IMR-90 (cell line): ENCODE results near the gene AGBL1. TPM values are rescaled to one million over a fixed set of nuclear protein-coding genes. Genes with fewer than 3 reads are reported as not detected.

ENCODE experiments used
- ATAC-seq: fragments of 200-7000 bp; cut with Tn5 transposase; 2 replicates; pipeline ENCODE4 v1.9.1; 2020; ENCODE audit warnings: low read depth, mild to moderate bottlenecking, moderate library complexity
- BruUV-seq: library from RNA; stranded (reverse); fragments of 400-500 nt; replicated peaks from 2 replicates; lab custom pipeline; 2021; lab: Mats Ljungman, UMichigan
- CTCF ChIA-PET: fragments of 300-600 bp; formaldehyde crosslinking; extraction: SDS; loops from one replicate; lab custom pipeline; 2021; ENCODE audit warnings: antibody characterized with exemption; lab: Yijun Ruan, JAX
- POLR2A ChIA-PET: fragments of 300-600 bp; sonication (Branson Sonifier 250); formaldehyde crosslinking; loops from one replicate; lab custom pipeline; 2022; ENCODE audit warnings: antibody characterized with exemption; ENCODE audit not compliant: unreplicated experiment; lab: Charles Lee
- DNase-seq: peaks from one replicate; pipeline ENCODE4 v3.0.0; 2013
- H2AFZ ChIP-seq: replicated peaks from 2 replicates; pipeline ENCODE3; 2013; ENCODE audit warnings: low read length, mild to moderate bottlenecking; ENCODE audit not compliant: poor library complexity
- H2AK5ac ChIP-seq: 2 replicates; pipeline ENCODE4 v1.6.1; 2013; ENCODE audit warnings: low read depth, low read length, inconsistent platforms
- H2AK9ac ChIP-seq: replicated peaks from 2 replicates; pipeline ENCODE3; 2013; ENCODE audit warnings: mild to moderate bottlenecking, low read depth, low read length, moderate library complexity; ENCODE audit not compliant: poor library complexity
- H2BK120ac ChIP-seq: 2 replicates; pipeline ENCODE4 v1.6.1; 2013; ENCODE audit warnings: low read depth, low read length, inconsistent platforms
- H2BK15ac ChIP-seq: 3 replicates; pipeline ENCODE4 v1.6.1; 2013; ENCODE audit warnings: low read depth, low read length, inconsistent platforms
- H2BK20ac ChIP-seq: 2 replicates; pipeline ENCODE4 v1.6.1; 2013; ENCODE audit warnings: low read depth, mild to moderate bottlenecking, inconsistent platforms, low read length, moderate library complexity
- H2BK5ac ChIP-seq: 2 replicates; pipeline ENCODE4 v1.6.1; 2013; ENCODE audit warnings: mild to moderate bottlenecking, low read depth, low read length, inconsistent platforms; ENCODE audit not compliant: poor library complexity, severe bottlenecking
- H3K14ac ChIP-seq: replicated peaks from 2 replicates; pipeline ENCODE4 v1.6.1; 2013; ENCODE audit warnings: low read depth, low read length, inconsistent platforms
- H3K18ac ChIP-seq: 2 replicates; pipeline ENCODE4 v1.6.1; 2013; ENCODE audit warnings: low read depth, low read length, control low read depth
- H3K23ac ChIP-seq: 2 replicates; pipeline ENCODE4 v1.6.1; 2013; ENCODE audit warnings: low read depth, low read length, inconsistent platforms
- H3K27ac ChIP-seq: 2 replicates; pipeline ENCODE4 v1.5.1; 2013; ENCODE audit warnings: mild to moderate bottlenecking, control low read depth, low read length; ENCODE audit not compliant: insufficient read depth
- H3K27me3 ChIP-seq: 2 replicates; pipeline ENCODE4 v1.6.1; 2013; ENCODE audit warnings: low read length; ENCODE audit not compliant: control insufficient read depth, insufficient read depth
- H3K36me3 ChIP-seq: 2 replicates; pipeline ENCODE4 v1.6.1; 2013; ENCODE audit warnings: low read length, mixed read lengths; ENCODE audit not compliant: control insufficient read depth, insufficient read depth
- H3K4ac ChIP-seq: 2 replicates; pipeline ENCODE4 v1.6.1; 2013; ENCODE audit warnings: low read depth, low read length, inconsistent platforms
- H3K4me1 ChIP-seq: 2 replicates; pipeline ENCODE4 v1.6.1; 2013; ENCODE audit warnings: low read length, mixed read lengths; ENCODE audit not compliant: control insufficient read depth, insufficient read depth
- H3K4me2 ChIP-seq: 2 replicates; pipeline ENCODE4 v1.6.1; 2013; ENCODE audit warnings: low read depth, mild to moderate bottlenecking, control low read depth, low read length, moderate library complexity
- H3K4me3 ChIP-seq: 2 replicates; pipeline ENCODE4 v1.5.1; 2013; ENCODE audit warnings: low read depth, mild to moderate bottlenecking, control low read depth, low read length, moderate library complexity; ENCODE audit not compliant: insufficient read depth
- H3K56ac ChIP-seq: 2 replicates; pipeline ENCODE4 v1.6.1; 2013; ENCODE audit warnings: low read length, inconsistent platforms; ENCODE audit not compliant: insufficient read depth; ENCODE audit errors: extremely low read depth
- H3K79me1 ChIP-seq, 2 experiments: 2 replicates each; pipeline ENCODE4 v1.6.1; 2013; ENCODE audit warnings: low read length in 2 of 2, inconsistent platforms in 1 of 2, low read depth in 1 of 2
- H3K9ac ChIP-seq: 2 replicates; pipeline ENCODE4 v1.6.1; 2013; ENCODE audit warnings: low read depth, low read length, control low read depth
- H3K9me1 ChIP-seq: 2 replicates; pipeline ENCODE4 v1.6.1; 2013; ENCODE audit warnings: low read length, inconsistent platforms; ENCODE audit not compliant: insufficient read depth
- H3K9me3 ChIP-seq: 2 replicates; pipeline ENCODE4 v1.6.1; 2013; ENCODE audit warnings: low read length; ENCODE audit not compliant: control insufficient read depth, insufficient read depth
- H4K20me1 ChIP-seq: 2 replicates; pipeline ENCODE4 v1.6.1; 2013; ENCODE audit warnings: low read length, inconsistent platforms; ENCODE audit not compliant: insufficient read depth
- H4K5ac ChIP-seq: 2 replicates; pipeline ENCODE4 v1.6.1; 2013; ENCODE audit warnings: mild to moderate bottlenecking, low read depth, low read length, control low read depth
- H4K8ac ChIP-seq, 2 experiments: 2 replicates each; pipeline ENCODE4 v1.6.1; 2013; ENCODE audit warnings: low read depth in 2 of 2, low read length in 2 of 2, control low read depth in 1 of 2, inconsistent platforms in 1 of 2
- H4K91ac ChIP-seq: 2 replicates; pipeline ENCODE4 v1.6.1; 2013; ENCODE audit warnings: low read depth, low read length, inconsistent platforms; ENCODE audit not compliant: insufficient read depth
- BHLHE40 ChIP-seq: fragments of 150-350 bp; IDR thresholded peaks from 2 replicates; pipeline ENCODE4 v1.6.1; 2016; ENCODE audit warnings: mild to moderate bottlenecking, low read depth, low read length
- CHD1 ChIP-seq: IDR thresholded peaks from 2 replicates; pipeline ENCODE4 v1.6.1; 2012; ENCODE audit warnings: low read depth, low read length, improper control_type of control experiment
- FOS ChIP-seq: fragments of 150-350 bp; IDR thresholded peaks from 2 replicates; pipeline ENCODE4 v1.6.1; 2016; ENCODE audit warnings: low read depth, low read length
- MAFK ChIP-seq: IDR thresholded peaks from 2 replicates; pipeline ENCODE4 v1.6.1; 2012; ENCODE audit warnings: low read depth, low read length, improper control_type of control experiment
- MXI1 ChIP-seq: IDR thresholded peaks from 2 replicates; pipeline ENCODE4 v1.6.1; 2012; ENCODE audit warnings: low read depth, mild to moderate bottlenecking, low read length, moderate library complexity, borderline replicate concordance
- NFE2L2 ChIP-seq: fragments of 150-350 bp; IDR thresholded peaks from 2 replicates; pipeline ENCODE4 v1.6.1; 2016; ENCODE audit warnings: low read depth, mild to moderate bottlenecking, low read length
- POLR2A ChIP-seq: IDR thresholded peaks from 2 replicates; pipeline ENCODE4 v1.6.1; 2012; ENCODE audit warnings: mild to moderate bottlenecking, low read depth, low read length
- RAD21 ChIP-seq: IDR thresholded peaks from 2 replicates; pipeline ENCODE4 v1.6.1; 2012; ENCODE audit warnings: low read length, improper control_type of control experiment
- RCOR1 ChIP-seq: IDR thresholded peaks from 2 replicates; pipeline ENCODE4 v1.6.1; 2012; ENCODE audit warnings: mild to moderate bottlenecking, low read length, improper control_type of control experiment; ENCODE audit not compliant: insufficient replicate concordance
- SMC3 ChIP-seq: fragments of 150-350 bp; IDR thresholded peaks from 2 replicates; pipeline ENCODE4 v1.6.1; 2016; ENCODE audit warnings: low read depth, mild to moderate bottlenecking, antibody characterized with exemption, low read length, moderate library complexity
- WGBS, 2 experiments: methylation state at CpG; one replicate each; pipeline versions ENCODE4 v1.1.5 to v1.1.7; 2013; ENCODE audit warnings: missing lambda C conversion rate in 2 of 2; ENCODE audit not compliant: insufficient read length in 1 of 2; ENCODE audit errors: extremely low coverage in 2 of 2; 5-methylcytosine and 5-hydroxymethylcytosine counted together
- dilution Hi-C: fragments of 300-500 bp; cut with HindIII; formaldehyde crosslinking; loops from one replicate; pipeline ENCODE4 v1.14.3; 2018; ENCODE audit warnings: low sequenced_read_pairs; ENCODE audit not compliant: unreplicated experiment
- in situ Hi-C: fragments of 300-500 bp; cut with MboI; formaldehyde crosslinking; loops from 3 replicates; pipeline ENCODE4 v1.14.3; 2019; ENCODE audit warnings: low sequenced_read_pairs, inconsistent platforms, mixed read lengths
- intact Hi-C: fragments of 100-400 bp; cut with micrococcal nuclease; formaldehyde crosslinking; loops from 2 replicates; pipeline ENCODE4 v1.10.0; 2022
- polyA plus RNA-seq, 3 experiments: library from polyadenylated mRNA; depleted of rRNA; stranded (reverse); fragments of >200 nt; gene quantifications; 2 replicates each; pipeline ENCODE4 v1.2.3, GENCODE V29; 2012; ENCODE audit warnings: low replicate concordance in 1 of 3
- total RNA-seq: library from RNA; depleted of rRNA; stranded (reverse); fragments of >200 nt; gene quantifications from 2 replicates; pipeline ENCODE4 v1.2.3, GENCODE V29; 2012
- TF ChIP-seq, protein P1 (sequence below): fragments of 150-350 bp; IDR thresholded peaks from 2 replicates; pipeline ENCODE4 v1.6.1; 2016; ENCODE audit warnings: low read depth, mild to moderate bottlenecking, low read length, moderate library complexity, borderline replicate concordance
- TF ChIP-seq, protein P2 (sequence below): fragments of 150-350 bp; IDR thresholded peaks from 2 replicates; pipeline ENCODE4 v1.6.1; 2017; ENCODE audit warnings: mild to moderate bottlenecking, antibody characterized with exemption, low read length, low read depth
- TF ChIP-seq, protein P3 (sequence below): conservative IDR thresholded peaks from 2 replicates; pipeline ENCODE4 v1.5.1; 2012; ENCODE audit warnings: mild to moderate bottlenecking, low read depth, low read length, improper control_type of control experiment

Gene AGBL1
- total and polyA plus RNA-seq, 2 of the 4 experiments (the other 2 are of a cell fraction): not detected

DNA sequence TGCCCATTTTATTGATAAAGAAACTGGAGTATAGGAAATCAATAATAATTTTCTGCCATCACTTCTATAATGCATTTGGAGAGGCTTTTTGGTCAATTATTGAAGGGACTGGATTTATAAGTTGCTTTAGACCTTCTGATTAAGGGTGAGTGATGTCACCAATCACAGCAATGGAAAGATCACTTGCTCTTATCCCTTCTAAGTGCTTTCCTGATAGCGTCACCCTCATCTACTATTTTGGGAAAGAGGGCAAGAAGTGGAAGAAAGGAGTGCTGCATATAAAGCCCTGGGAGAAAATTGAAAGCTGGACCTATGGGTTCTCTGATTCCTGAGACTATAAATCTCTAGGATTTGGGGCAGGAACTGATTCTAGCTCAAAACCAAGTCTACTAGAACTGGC lies 771.3 kb downstream of the AGBL1 start:
- Histone ChIP-seq H3K27me3 (no peaks in the 10 kb centered on the region), H3K79me1 (no peaks in the 10 kb centered on the region), H3K18ac (no peak overlapping the region), H2AFZ (no peak overlapping the region), H3K23ac (no peak overlapping the region), H3K4ac (no peak overlapping the region), H3K9ac (no peak overlapping the region), H2BK5ac (no peak overlapping the region), H3K36me3 (no peaks in the 10 kb centered on the region), H2AK5ac (no peak overlapping the region), H2BK20ac (no peak overlapping the region), H3K56ac (no peak overlapping the region), H3K4me3 (no peak overlapping the region), H2BK120ac (no peak overlapping the region), H2AK9ac (no peak overlapping the region), H4K91ac (no peak overlapping the region), H3K14ac (no peak overlapping the region), H3K27ac (no peak overlapping the region), H3K9me3 (peaks cover 17% of the 10 kb centered on the region), H4K20me1 (no peaks in the 10 kb centered on the region), H4K8ac (no peak overlapping the region), H3K4me2 (no peak overlapping the region), H3K9me1 (no peaks in the 10 kb centered on the region), H2BK15ac (no peak overlapping the region), H4K5ac (no peak overlapping the region), H3K4me1 (no peaks in the 10 kb centered on the region)
- dilution Hi-C loops (no loop called here), in situ Hi-C loops (no loop called here), intact Hi-C loops (no loop called here)
- DNase-seq (no peak), ATAC-seq (no peak)
- TF ChIP-seq MXI1 (no peak), CHD1 (no peak), FOS (no peak), MAFK (no peak), SMC3 (no peak), RAD21 (no peak), POLR2A (no peak), BHLHE40 (no peak), RCOR1 (no peak), NFE2L2 (no peak)
- TF ChIP-seq, protein P1, sequence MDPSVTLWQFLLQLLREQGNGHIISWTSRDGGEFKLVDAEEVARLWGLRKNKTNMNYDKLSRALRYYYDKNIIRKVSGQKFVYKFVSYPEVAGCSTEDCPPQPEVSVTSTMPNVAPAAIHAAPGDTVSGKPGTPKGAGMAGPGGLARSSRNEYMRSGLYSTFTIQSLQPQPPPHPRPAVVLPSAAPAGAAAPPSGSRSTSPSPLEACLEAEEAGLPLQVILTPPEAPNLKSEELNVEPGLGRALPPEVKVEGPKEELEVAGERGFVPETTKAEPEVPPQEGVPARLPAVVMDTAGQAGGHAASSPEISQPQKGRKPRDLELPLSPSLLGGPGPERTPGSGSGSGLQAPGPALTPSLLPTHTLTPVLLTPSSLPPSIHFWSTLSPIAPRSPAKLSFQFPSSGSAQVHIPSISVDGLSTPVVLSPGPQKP: no peak
- TF ChIP-seq, protein P2, sequence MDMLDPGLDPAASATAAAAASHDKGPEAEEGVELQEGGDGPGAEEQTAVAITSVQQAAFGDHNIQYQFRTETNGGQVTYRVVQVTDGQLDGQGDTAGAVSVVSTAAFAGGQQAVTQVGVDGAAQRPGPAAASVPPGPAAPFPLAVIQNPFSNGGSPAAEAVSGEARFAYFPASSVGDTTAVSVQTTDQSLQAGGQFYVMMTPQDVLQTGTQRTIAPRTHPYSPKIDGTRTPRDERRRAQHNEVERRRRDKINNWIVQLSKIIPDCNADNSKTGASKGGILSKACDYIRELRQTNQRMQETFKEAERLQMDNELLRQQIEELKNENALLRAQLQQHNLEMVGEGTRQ: no peak
- TF ChIP-seq, protein P3, sequence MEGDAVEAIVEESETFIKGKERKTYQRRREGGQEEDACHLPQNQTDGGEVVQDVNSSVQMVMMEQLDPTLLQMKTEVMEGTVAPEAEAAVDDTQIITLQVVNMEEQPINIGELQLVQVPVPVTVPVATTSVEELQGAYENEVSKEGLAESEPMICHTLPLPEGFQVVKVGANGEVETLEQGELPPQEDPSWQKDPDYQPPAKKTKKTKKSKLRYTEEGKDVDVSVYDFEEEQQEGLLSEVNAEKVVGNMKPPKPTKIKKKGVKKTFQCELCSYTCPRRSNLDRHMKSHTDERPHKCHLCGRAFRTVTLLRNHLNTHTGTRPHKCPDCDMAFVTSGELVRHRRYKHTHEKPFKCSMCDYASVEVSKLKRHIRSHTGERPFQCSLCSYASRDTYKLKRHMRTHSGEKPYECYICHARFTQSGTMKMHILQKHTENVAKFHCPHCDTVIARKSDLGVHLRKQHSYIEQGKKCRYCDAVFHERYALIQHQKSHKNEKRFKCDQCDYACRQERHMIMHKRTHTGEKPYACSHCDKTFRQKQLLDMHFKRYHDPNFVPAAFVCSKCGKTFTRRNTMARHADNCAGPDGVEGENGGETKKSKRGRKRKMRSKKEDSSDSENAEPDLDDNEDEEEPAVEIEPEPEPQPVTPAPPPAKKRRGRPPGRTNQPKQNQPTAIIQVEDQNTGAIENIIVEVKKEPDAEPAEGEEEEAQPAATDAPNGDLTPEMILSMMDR: no peak
- ChIA-PET CTCF (no interaction called here), POLR2A (no interaction called here)
- no CpG with 5 or more reads among the region's 1 CpG for WGBS, 2 experiments
- no TSS peak for BruUV-seq
